Inferior parietal cortex (tissue), 1 donor: ENCODE results near the gene KLF2.

Source experiments
- DNase-seq: peaks from one replicate; pipeline ENCODE4 v3.0.0-alpha.2; 2016; ENCODE audit errors: extremely low spot score

KLF2 gene

DNA sequence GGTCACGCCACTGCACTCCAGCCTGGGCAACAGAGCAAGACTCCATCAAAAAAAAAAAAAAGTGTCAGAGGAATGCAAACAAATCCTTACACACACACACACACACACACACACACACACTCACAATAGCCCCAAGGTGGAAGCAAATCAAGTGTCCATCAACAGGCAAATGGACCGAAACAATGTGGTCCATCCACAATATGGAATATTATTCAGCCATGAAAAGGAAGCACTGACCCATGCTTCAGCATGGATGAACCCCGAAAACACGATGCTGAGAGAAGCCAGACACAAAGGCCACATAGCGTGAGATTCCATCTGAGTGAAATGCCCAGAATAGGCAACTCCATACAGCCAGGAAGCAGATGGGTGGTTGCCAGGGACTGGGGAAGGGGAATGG, 16.5 kb upstream of the KLF2 start:
- no peak for DNase-seq

DNA sequence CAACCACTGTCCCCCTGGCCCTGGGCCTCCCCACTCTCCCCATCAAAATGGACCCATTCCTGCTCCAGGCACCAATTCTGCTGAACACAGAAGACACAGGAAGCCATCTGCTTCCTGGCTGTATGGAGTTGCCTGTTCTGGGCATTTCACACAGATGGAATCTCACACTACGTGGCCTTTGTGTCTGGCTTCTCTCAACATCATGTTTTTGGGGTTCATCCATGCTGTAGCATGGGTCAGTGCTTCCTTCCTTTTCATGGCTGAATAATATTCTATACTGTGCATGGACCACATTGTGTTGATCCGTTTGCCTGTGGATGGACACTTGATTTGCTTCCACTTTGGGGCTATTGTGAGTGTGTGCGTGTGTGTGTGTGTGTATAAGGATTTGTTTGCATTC, 15.0 kb upstream of the KLF2 start:
- DNase-seq, result no peak

DNA sequence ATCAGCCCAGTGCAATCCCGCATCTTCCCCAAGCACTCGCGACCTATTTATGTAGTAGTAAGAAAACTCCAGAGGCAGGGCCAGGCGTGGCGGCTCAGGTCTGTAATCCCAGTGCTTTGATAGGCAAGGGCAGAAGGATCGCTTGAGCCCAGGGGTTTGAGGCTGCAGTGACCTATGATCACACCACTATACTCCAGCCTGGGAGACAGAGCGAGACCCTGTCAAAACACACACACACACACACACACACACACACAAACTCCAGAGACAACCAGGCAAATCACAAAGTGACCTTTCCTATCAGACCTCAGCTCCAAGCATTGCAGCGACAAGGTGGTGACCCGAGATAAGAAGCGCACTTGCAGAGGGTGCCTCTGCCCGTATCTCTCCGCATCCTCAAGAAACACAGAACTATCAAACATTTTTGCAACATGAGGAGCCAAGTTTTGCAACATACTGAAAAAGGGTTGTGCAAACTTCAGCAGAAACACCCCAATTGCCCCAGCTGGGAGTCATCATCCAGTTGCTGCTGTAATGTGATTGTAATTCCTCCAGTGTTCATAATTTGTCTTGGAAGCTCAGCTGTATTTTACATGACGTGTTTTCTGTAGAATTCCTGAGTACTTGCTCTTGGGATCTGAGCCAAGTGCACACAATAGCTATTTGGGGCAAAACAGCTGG, 8.7 kb upstream of the KLF2 start:
- DNase-seq, result peak; percentile 29

DNA sequence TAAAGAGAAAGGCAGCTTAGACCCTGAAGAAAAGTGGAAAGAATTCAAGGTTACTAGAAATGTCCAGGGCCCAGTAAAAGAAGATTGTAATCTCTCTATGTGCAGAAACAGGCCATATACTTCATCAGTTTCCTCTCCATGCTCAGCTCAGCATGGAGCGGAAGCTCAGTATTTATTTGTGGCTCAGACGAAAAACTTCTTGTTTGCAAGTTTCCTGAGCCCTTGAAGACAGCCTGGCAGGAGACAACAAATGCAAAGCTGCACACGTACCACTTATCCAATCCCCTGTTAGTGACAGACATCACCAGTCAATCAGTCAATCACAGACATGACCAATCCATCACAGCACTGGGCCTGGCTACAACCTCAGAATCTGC, 8.1 kb upstream of the KLF2 start:
- DNase-seq, result no peak

DNA sequence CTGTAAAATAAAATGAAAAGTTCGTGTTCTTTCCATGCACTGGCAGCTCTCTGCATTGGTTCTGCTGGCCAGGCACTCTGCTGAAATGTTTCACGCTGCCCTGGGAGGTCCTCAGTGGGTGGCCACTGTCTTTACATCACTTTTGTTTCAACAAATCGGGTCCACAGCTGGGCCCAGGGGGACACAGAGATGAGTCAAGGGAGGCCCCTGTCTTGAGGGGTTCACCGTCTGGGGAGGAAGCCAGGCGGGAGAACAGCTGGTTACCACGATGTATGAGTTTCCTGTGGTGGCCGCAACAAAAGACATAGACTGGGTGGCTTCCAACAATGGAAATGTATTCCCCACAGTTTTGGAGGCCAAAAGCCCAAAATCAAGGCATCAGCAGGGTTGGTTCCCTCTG, 5.1 kb upstream of the KLF2 start:
- no peak for DNase-seq

DNA sequence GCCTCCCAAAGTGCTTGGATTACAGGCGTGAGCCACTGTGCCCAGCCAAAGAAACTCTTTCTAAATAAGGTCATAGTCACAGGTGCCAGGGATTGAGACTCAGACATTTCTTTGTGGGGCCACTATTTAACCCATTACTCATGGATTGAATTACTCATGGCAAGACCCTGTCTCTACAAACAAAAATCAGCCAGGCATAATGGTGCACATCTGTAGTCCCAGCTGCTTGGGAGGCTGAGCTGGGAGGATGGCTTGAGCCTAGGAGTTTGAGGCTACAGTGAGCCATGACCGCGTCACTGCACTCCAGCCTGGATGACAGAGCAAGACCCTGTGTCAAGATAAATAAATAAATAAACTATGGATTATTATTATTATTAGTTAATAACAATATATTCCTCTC, 3.6 kb upstream of the KLF2 start:
- DNase-seq, result no peak

DNA sequence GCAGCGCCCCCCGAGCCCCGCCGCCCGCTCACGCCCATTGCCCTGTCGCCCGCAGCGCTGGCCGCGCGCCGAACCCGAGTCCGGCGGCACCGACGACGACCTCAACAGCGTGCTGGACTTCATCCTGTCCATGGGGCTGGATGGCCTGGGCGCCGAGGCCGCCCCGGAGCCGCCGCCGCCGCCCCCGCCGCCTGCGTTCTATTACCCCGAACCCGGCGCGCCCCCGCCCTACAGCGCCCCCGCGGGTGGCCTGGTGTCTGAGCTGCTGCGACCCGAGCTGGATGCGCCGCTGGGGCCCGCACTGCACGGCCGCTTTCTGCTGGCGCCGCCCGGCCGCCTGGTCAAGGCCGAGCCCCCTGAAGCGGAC, 518 bp downstream of the KLF2 start:
- no peak for DNase-seq

DNA sequence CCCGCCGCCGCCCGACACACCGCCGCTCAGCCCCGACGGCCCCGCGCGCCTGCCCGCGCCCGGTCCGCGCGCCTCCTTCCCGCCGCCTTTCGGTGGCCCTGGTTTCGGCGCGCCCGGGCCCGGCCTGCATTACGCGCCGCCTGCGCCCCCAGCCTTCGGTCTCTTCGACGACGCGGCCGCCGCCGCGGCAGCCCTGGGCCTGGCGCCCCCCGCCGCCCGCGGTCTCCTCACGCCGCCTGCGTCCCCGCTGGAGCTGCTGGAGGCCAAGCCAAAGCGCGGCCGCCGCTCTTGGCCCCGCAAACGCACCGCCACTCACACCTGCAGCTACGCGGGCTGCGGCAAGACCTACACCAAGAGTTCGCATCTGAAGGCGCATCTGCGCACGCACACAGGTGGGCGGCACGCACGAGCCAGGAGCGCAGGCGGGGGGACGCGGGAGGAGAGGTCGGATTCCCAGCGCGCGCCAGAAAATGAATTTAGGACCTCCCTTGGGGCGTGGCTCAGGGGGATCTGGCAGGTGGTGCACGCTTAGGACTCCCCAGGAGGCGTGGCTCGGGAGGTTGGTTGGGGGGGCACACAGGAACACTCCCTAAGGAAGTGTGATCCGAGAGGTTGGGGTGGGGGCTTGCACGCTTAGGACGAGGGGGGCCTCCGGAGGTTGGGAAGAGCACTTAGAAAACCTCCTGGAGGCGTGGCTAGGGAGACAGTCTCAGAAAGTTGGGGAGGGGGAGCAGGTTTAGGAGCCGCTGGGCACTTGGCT, 1.2 kb downstream of the KLF2 start:
- DNase-seq, result no peak

DNA sequence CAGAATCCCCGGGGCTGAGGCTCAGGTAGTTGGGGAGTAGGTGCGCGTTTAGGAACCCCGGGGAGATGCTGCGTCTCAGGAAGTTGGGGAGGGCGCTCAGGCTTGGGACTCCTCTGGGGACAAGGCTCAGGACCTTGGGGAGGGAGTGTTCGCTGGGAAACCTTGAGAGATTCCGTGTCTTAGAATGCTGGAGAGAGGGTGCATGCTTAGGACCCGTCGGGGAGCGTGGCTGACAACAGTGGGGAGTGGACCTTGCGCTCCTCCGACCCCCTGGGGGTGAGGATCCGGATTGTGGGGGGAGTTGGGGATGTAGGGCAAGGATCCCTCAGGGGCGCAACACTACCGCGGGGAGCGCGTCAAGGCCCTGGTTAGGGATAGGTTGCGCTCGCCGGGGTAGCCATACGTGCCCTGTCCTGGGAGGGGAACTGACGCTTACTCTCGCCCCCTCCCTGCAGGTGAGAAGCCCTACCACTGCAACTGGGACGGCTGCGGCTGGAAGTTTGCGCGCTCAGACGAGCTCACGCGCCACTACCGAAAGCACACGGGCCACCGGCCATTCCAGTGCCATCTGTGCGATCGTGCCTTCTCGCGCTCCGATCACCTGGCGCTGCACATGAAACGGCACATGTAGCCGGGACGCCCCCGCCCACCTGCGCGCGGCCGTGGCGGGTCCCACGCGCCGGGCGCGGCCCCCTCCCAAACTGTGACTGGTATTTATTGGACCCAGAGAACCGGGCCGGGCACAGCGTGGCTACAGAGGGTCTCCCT, 2.0 kb downstream of the KLF2 start:
- no peak for DNase-seq

DNA sequence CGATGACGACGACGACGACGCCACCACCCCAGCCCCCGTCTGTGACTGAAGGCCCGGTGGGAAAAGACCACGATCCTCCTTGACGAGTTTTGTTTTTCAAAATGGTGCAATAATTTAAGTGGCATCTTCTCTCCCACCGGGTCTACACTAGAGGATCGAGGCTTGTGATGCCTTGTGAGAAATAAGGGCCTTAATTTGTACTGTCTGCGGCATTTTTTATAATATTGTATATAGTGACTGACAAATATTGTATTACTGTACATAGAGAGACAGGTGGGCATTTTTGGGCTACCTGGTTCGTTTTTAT, 2.5 kb downstream of the KLF2 start:
- no peak for DNase-seq

DNA sequence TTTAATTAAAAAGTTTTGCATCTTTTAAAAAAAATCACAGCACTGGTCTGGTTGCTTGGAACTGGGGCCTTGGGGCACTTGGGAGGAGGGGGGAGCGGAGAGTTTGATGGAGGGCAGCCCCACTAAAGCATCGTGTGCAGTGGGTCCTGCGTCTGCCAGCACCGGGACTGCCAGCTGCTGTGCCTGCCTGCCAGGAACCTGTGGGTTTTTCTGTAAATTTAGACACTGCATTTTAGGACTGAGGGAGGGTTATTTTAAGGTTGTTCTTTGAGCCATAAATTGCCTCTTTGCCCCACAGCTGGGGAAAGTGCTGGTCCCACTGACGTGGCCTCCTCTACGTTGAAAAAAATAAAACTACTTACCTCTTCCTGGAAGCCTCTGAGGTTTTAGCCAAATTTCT, 2.9 kb downstream of the KLF2 start:
- DNase-seq, result no peak

DNA sequence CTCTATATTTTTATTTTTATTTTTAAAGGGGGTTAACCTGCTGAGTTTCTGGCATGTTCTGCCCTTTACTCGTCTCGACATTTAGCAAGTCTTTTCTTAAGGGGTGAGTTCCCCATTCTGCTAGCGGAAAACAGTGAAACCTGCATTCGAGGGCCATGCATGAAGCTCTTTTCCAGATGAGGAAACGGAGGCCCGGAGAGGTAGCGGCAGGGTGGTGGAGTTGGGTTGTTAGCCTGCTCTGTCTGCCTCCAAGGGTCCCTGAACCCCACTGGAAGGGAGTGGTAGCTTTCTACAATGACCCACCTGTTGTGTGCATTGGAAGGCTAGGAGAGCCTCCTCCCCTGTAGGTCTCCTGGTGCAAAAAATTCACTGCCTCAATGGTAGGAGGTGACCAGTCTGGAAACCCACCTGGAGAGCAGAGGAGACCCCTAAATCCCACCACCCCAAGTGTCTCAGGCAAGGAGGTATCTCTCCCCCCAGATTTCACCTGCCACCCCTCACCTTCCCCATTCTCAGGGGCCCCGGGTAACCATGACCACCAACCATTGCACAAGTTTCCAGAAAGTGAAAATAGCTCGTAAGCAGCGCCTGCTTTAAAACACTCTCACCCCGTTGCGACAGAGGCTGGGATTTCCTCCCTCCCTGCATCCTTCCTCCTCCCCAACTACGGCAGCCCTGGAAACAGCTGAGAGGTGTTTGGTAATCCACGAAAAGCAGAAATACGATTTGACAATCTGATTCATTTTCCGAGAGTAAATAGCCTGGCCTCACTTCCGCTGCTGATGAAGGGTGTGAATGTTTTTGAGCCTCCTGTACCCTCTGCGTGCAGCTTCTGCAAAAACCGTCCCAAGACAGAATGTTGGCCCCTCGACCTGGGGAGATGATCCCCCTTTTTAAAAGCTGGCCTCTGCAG, 3.5 kb downstream of the KLF2 start:
- DNase-seq, result peak; percentile 62

DNA sequence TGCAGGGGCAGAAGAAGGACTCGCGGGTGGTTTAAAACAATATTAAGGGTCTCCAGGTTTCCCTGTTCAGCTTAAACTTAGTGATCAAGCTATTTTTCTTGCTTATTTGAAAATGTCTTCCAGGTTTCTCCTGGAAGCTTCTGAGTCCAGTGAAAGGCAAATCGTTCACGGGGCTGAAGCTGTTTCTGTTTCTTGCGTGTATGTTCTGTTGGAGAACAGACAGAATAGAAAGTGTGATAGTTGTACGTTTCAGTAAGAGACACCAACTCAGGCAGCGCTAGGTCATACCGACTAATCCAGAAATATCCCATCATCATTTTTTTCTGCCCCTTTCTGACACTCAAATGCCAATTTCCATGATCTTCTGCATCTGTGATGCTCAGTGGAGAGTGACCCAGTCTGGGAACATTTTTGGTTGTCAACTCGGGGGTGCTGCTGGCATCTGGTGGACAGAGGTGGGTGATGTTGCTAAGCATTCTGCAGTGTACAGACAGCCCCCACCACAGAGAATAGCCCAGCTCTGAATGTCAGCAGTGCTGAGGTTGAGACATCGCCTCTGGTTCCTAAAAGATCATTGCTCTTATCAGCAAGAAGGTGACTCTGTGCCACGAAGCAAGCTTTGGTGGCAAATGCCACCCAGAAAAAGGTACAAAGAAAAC, 4.3 kb downstream of the KLF2 start:
- DNase-seq, result peak; percentile 15

DNA sequence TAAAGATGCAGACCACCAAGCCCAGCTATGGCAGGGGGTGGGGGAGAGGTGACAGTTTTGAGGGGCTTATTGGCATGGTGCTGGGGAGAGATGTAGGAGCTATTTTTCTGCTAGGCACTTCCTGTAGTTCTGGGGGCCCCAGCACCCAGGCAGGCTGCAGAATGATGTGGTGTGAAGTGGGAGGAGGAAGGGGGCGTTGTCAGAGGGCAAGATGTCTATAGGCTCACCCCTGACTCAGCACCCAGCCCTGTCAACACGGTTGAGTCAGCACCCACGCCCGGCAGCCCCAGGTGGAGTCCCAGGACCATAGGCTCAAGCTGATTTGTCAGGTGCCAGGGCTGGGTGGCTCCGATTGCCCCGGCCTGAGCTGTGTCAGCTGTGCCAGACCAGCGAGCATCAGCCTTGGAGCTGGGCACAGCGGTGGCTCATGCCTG, 5.8 kb downstream of the KLF2 start:
- no peak for DNase-seq

DNA sequence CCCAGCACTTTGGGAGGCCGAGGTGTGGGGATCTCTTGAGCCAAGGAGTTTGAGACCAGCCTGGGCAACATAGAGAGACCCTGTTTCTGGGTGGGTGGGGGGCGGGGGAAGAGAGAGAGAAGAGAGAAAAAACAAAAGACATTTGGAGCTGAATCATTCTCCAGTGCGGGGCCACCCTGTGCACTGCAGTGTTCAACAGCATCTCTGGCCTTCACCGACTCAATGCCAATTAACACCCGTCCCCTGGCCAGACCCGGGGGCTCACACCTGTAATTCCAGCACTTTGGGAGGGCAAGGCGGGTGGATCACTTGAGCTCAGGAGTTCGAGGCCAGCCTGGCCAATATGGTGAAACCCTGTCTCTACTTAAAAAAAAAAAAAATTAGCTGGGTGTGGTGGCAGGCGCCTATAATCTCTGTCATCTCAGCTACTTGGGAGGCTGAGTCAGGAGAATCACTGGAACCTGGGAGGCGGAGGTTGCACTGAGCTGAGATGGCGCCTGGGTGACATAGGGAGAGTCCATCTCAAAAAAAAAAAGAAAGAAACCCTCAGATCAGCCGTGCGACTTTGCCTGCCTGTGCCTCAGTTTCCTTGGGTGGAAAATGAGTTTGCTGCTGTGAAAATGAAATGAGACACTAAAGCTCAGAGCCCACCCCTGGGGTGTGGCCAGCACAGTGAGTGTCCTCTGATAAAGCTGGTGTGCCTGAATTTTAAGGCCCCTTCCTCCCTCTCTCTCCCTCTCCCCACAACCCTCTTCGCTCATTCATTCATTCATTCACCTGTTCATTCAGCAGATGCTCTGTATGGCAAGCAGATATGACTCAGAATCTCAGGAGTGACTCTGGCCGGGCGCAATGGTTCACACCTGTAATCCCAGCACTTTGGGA, 6.4 kb downstream of the KLF2 start:
- no peak for DNase-seq

DNA sequence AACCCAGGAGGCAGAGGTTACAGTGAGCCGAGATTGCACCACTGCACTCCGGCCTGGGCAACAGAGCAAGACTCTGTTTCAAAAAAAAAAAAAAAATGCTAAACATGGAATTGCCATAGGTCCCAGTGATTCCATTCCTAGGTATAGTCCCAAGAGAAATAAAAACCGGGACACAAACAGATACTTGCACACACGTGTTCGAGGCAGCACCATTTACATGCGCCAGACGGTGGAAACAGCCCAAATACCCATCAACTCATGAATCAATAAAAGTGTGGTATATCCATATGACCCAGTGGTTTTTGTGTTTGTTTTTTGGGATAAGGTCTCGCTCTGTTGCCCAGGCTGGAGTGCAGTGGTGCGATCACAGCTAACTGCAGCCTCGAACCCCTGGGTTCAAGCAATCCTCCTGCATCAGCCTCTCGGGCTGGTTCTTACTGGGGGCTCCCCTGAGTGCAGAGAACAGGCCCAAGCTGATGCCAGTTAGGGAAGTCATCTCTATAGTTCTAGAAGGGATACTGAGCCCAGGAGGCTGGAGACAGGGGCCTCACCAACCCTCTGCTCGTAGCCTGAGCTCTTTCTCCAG, 8.5 kb downstream of the KLF2 start:
- DNase-seq, result no peak

DNA sequence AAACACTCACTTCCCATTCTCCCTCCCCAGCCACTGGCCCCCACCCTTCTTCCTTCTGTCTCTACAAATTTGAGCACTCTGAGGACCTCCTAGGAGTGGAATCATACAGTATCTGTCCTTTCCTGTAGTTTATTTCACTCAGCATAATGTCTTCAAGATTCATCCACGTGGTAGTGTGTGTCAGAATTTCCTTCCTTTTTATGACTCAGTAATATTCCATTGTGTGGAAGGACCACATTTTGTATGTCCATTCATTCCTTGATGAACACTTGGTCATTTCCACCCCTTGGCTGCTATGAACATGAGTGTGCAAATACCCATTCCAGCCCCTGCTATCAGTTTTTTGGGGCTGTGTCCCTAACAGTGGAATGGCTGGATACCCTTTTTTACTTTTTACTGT, 9.8 kb downstream of the KLF2 start:
- DNase-seq, result no peak

DNA sequence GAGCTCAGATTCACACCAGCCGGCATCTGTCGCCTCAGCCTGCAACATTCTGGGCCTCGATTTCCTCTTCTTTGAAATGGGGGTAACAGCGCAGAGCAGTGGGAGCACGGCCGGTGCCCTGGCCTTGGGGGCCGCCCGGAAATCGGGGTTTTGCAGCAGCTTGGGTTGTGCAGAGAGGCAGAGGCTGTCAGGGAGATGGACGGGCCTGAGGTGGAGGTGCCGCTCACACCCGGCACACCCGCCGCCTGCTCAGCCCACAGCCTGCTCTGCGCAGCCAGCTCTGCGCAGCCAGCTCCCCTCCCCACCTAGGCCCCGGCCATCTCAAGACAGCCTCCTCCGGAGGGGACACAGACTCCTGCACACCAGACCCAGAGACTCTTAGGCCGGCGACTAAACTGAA, 10.6 kb downstream of the KLF2 start:
- DNase-seq, result no peak

DNA sequence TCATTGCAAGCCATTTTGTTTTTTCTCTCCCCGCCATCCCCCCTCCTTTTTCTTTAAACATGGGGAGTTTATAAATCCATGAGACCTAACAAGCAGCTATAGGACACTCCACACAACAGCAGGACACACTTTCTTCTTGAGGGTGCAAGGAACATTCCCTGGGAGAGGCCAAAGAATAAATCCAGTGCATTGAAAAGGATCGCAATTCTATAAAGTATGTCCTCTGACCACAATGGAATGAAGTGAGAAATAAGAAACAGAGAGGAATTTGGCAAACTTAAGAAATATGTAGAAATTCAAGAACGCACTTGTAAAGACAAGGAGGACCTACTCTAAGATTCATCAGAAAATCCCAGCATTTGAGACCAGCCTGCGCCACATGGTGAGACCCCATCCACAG, 11.9 kb downstream of the KLF2 start:
- no peak for DNase-seq

DNA sequence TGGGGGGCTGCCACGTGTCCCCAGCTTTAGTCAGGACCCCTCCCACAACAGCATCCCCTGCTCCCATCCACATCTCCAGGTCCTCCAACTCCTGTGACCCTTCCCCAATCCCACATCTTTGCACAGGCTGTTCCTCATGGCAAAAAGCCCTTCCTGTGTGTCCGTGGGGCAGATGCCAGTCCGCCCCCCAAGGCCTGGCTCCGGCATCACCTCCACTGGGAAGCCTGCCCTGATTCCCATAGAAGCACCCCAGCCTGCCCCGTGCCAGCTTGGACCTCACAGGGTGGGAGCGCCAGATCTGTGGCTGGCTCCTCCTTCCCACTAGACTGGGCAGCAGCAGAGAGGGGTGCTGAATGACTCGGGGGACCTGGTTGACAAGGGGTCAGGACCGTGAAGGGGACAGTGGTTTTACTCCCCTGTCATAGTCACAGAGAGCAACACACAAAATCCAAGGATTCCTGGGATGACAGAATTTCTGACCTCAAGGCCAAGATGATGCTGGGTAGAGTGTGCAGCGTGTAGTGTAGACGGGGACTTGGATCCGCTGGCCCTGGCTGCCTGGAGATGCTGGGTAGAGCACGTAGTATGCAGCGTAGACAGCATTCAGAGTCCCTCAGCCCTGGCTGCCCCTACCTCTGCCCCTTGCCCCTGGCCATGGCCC, 13.3 kb downstream of the KLF2 start:
- no peak for DNase-seq
